Measurements from ENCODE around the gene CA10.

DNA sequence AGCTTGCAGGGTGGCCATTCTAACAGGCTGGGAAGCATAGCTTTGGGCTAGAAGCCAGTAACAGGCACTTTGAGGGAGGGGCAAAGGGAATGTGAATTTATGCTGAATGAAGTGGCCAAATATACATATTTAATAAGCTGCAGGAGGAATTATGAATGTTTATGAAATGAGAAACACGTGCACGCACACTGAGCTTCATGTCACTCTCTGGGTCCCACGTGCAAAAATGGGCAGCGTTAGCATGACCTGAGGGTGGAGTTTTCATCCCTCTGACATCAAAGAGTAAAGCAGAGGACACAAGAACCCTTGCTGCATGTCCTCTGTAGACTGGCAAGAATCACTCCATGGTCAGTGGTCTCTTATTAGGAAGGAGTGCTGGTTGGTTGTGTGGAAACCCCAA is 561.2 kb downstream of the CA10 start:
- TF ChIP-seq ZNF274 (IDR thresholded peaks at IDR 0.05; ENCODE audit: low read depth, low read length) (no peak), YY1 (IDR thresholded peaks at IDR 0.05; ENCODE audit: insufficient read depth, insufficient read length) (no peak)
